GM12874 (cell line): ENCODE data around the gene E2F3.

Experiments used
- TF ChIP-seq, protein P1 (sequence below): IDR thresholded peaks from 2 replicates; pipeline ENCODE4 v1.5.1; 2011; ENCODE audit warnings: low read depth, mild to moderate bottlenecking, control low read depth, low read length, moderate library complexity; ENCODE audit not compliant: insufficient read depth

Gene E2F3

GRCh38 chr6:20402342-20403069 lies 827 bp downstream of the E2F3 start:
- TF ChIP-seq, protein P1, sequence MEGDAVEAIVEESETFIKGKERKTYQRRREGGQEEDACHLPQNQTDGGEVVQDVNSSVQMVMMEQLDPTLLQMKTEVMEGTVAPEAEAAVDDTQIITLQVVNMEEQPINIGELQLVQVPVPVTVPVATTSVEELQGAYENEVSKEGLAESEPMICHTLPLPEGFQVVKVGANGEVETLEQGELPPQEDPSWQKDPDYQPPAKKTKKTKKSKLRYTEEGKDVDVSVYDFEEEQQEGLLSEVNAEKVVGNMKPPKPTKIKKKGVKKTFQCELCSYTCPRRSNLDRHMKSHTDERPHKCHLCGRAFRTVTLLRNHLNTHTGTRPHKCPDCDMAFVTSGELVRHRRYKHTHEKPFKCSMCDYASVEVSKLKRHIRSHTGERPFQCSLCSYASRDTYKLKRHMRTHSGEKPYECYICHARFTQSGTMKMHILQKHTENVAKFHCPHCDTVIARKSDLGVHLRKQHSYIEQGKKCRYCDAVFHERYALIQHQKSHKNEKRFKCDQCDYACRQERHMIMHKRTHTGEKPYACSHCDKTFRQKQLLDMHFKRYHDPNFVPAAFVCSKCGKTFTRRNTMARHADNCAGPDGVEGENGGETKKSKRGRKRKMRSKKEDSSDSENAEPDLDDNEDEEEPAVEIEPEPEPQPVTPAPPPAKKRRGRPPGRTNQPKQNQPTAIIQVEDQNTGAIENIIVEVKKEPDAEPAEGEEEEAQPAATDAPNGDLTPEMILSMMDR: no peak

DNA sequence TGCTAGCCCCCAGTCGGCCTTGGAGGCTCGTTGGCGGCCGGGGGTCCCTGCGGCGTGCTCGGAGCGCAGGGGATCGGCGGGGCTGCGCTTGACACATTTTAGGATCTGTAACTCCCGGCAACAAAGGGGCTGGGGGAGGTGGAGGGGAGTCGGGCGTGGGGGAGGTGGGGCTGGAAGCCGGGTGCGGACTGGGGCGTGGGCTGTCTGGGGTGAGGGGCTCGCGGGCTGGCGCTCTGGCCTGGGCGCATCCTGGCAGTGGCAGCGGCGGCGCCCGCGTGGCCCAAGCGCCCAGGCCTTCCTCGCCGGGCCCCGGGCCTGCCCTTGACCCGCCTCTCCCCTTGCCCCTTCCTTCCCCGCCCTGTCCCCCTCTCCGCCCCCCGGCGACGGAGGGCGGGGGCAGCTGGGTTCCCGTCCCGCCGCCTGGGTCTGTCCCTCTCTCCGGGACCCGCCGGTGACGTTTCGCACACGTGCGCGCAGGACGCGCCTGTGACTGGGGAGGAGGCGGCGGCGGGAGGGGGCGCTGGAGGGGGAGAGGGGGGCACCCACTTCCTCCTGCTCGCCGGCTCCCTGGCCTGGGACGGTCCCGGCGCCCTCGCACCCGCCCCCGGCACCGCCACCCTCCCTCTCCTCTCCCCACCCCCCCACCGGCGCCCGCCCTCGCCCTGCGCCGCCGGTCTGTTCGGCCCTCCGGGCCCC lies 1.5 kb downstream of the E2F3 start:
- TF ChIP-seq, protein P1: no peak

DNA sequence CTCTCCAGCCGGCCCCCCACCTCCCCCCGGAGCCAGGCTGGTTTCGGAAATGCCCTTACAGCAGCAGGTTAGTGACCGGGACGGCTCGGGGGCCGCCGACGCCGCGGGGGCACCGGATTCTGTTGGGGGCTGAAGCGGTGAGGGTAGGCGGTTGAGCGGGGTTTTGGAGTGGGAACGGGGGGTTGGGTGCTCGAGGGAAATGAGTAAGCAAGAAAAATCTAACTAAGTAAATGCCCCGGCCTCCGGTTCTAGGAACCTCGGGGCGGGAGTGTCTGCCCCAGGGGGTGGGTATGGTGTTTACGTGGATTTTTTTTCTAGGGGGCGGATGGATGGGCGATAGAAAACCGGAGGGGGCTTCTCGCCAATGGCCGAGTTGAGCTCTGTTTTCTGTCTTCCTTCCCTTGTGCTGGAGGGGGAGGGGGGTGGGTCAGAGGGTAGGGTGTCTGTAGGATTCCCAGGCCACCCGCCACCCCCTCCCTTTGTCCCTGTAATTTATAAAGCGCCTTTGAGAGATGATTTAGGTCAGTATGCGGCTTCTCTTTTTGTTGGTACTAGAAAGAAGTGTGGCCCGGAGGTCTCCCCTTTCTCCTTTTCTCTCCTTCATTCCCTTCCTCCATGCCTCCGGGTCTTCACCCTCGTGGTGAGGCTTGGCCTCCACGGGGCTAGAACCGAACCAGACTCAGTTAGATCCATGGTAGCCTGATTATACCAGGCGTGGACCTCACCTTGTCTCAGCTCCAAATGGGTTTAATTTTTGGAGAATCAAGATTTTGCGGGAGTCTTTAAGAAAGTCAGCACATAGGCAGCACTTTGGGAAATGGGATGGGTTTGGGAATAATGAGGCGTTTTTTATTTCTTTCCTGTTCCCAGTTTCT lies 2.3 kb downstream of the E2F3 start:
- TF ChIP-seq, protein P1: no peak

DNA sequence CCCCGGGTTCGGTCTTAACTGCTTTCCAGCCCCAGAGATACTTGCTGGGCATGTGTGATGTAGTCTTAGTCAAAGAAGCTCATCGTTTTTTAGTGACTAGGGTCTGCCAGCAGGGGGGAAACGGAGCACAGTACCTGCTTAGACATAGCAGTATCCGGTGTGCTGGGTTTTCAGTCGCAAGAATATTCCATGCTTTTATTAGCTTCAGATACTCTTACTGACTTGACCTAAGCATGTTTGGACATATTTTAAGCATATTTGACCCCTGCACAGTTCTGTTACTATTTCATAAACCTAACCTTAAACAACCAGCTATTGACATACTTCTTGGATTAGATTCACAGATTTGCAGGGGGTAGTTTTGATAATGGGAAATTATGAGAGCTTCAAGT lies 3.0 kb downstream of the E2F3 start:
- TF ChIP-seq, protein P1: peak; percentile 72

DNA sequence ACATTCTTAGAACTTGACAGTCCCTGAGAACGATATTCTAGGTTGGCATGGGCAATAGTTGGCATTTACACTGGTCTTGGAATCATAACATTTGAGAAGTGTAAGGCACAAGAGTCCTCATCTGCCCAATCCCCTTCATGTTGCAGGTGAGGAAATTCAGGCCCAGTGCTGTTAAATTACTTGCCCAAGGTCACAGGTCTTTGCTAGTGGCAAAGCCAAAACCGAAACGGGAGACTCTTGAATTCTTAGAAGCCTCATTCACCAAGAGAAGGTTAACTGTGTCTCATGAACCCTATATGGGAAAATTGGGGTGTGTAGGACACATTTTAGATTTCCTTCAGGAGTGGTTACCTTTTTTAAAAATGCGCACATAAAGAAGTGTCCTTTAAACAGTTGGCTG lies 7.2 kb downstream of the E2F3 start:
- TF ChIP-seq, protein P1: no peak

- TF ChIP-seq, protein P1: no peak
These were observed 7.8 kb downstream of the E2F3 start for GRCh38 chr6:20409427-20409971.

- TF ChIP-seq, protein P1: no peak
These were observed 9.9 kb downstream of the E2F3 start for GRCh38 chr6:20411544-20411943.
